DMS 273 treated with DMSO at 0.1 percent for 48 hours (cell line): Measurements from ENCODE around the gene IGHMBP2.

Experiments
- DNase-seq: peaks from one replicate; lab custom pipeline; 2025; lab: John Stamatoyannopoulos, UW

The IGHMBP2 gene

GRCh38 chr11:68940651-68941323, 37.1 kb downstream of the IGHMBP2 start:
- DNase-seq, result no peak

GRCh38 chr11:68941324-68942094, 37.8 kb downstream of the IGHMBP2 start:
- no peak for DNase-seq

GRCh38 chr11:68942095-68942620, 38.5 kb downstream of the IGHMBP2 start:
- DNase-seq, result no peak

- no peak for DNase-seq
These were observed 39.1 kb downstream of the IGHMBP2 start for GRCh38 chr11:68942751-68943271.

- DNase-seq, result no peak
These were observed 42.9 kb downstream of the IGHMBP2 start for GRCh38 chr11:68946416-68947090.

GRCh38 chr11:68947151-68947550, 43.5 kb downstream of the IGHMBP2 start:
- no peak for DNase-seq

- DNase-seq, result no peak
These were observed 44.8 kb downstream of the IGHMBP2 start for GRCh38 chr11:68948496-68948895.

GRCh38 chr11:68948935-68949334, 45.2 kb downstream of the IGHMBP2 start:
- DNase-seq, result no peak

- DNase-seq, result no peak
These were observed 46.6 kb downstream of the IGHMBP2 start for GRCh38 chr11:68950270-68950669.

GRCh38 chr11:68950762-68951161, 47.1 kb downstream of the IGHMBP2 start:
- no peak for DNase-seq

- no peak for DNase-seq
These were observed 51.3 kb downstream of the IGHMBP2 start for GRCh38 chr11:68954836-68955606.

GRCh38 chr11:68955607-68955958, 51.9 kb downstream of the IGHMBP2 start:
- DNase-seq, result no peak

GRCh38 chr11:68956142-68956541, 52.5 kb downstream of the IGHMBP2 start:
- no peak for DNase-seq

GRCh38 chr11:68956547-68957254, 53.0 kb downstream of the IGHMBP2 start:
- no peak for DNase-seq

- no peak for DNase-seq
These were observed 54.5 kb downstream of the IGHMBP2 start for GRCh38 chr11:68958211-68958610.

- peak; percentile 46 for DNase-seq
These were observed 56.0 kb downstream of the IGHMBP2 start for GRCh38 chr11:68959465-68960293.

- DNase-seq, result no peak
These were observed 56.8 kb downstream of the IGHMBP2 start for GRCh38 chr11:68960294-68961071.

GRCh38 chr11:68961245-68961644, 57.6 kb downstream of the IGHMBP2 start:
- DNase-seq, result no peak

- DNase-seq, result no peak
These were observed 59.0 kb downstream of the IGHMBP2 start for GRCh38 chr11:68962527-68963250.
